ENCODE data around the gene VPS11. TPM values are rescaled to one million over a fixed set of nuclear protein-coding genes. Genes with fewer than 3 reads are reported as not detected.
A peak's percentile ranks its signal among the peaks of the same experiment; 100 is the strongest.
"Not testable (repeated sequence)": the region's sequence is repeated elsewhere in the genome, so short reads cannot be mapped to it uniquely, and the experiment has no call there.

VPS11 gene
- total and polyA plus RNA-seq, 2 experiments from 2014 or later, result 22.1 to 22.3 TPM

- Histone ChIP-seq H3K36me3 (no peaks in the 10 kb centered on the region), H3K4me3 (peak within 1 kb of the TSS; percentile 61), H3K4me1 (ENCODE audit: low read depth) (peaks cover 17% of the 10 kb centered on the region), H3K27ac (no peak within 1 kb of the TSS), H3K27me3 (no peaks in the 10 kb centered on the region), H3K9me3 (ENCODE audit: low read depth) (no peaks in the 10 kb centered on the region)
- peak; percentile 91 for TF ChIP-seq CTCF (IDR thresholded peaks at IDR 0.05; ENCODE audit: low read depth, low read length)
- DNase-seq (ENCODE audit: low read depth in 1 of 2, low spot score in 1 of 2), result peak; percentile 98 to 99
These were observed 37.1 kb upstream of the VPS11 start, which contains the start of gene SLC37A4 for GRCh38 chr11:119030329-119031047. Gene SLC37A4, minus strand, starts transcription at chr11:119030877.

GRCh38 chr11:119031912-119032280, 35.7 kb upstream of the VPS11 start:
- Histone ChIP-seq H3K27me3 (no peaks in the 10 kb centered on the region), H3K4me3 (no peak overlapping the region), H3K27ac (no peak overlapping the region), H3K36me3 (no peaks in the 10 kb centered on the region), H3K9me3 (ENCODE audit: low read depth) (no peaks in the 10 kb centered on the region), H3K4me1 (ENCODE audit: low read depth) (peaks cover 17% of the 10 kb centered on the region)
- TF ChIP-seq CTCF (IDR thresholded peaks at IDR 0.05; ENCODE audit: low read depth, low read length), result no peak
- DNase-seq (ENCODE audit: low read depth in 1 of 2, low spot score in 1 of 2), result no peak

GRCh38 chr11:119033421-119033820, 34.2 kb upstream of the VPS11 start:
- DNase-seq (ENCODE audit: low read depth in 1 of 2, low spot score in 1 of 2); H3K4me3 ChIP-seq: not testable (repeated sequence)
- peaks cover 15% of the 10 kb centered on the region for H3K4me1 ChIP-seq (ENCODE audit: low read depth)

GRCh38 chr11:119034813-119035212, 32.8 kb upstream of the VPS11 start:
- no peaks in the 10 kb centered on the region for H3K9me3 ChIP-seq (ENCODE audit: low read depth)
- peaks cover 3% of the 10 kb centered on the region for H3K4me1 ChIP-seq (ENCODE audit: low read depth)
- no peak overlapping the region for H3K27ac ChIP-seq
- H3K4me3 ChIP-seq, result no peak overlapping the region
- H3K27me3 ChIP-seq, result no peaks in the 10 kb centered on the region
- no peak for DNase-seq (ENCODE audit: low read depth in 1 of 2, low spot score in 1 of 2)
- no peaks in the 10 kb centered on the region for H3K36me3 ChIP-seq
- no peak for TF ChIP-seq CTCF (IDR thresholded peaks at IDR 0.05; ENCODE audit: low read depth, low read length)

More at GRCh38 chr11:119033421-119033820, 34.2 kb upstream of the VPS11 start:
- H3K36me3 ChIP-seq; H3K27me3 ChIP-seq; H3K27ac ChIP-seq; H3K9me3 ChIP-seq (ENCODE audit: low read depth): not testable (repeated sequence)

GRCh38 chr11:119038884-119039283, 28.7 kb upstream of the VPS11 start:
- Histone ChIP-seq H3K4me3 (no peak overlapping the region), H3K9me3 (ENCODE audit: low read depth) (no peaks in the 10 kb centered on the region), H3K4me1 (ENCODE audit: low read depth) (no peaks in the 10 kb centered on the region), H3K36me3 (no peaks in the 10 kb centered on the region), H3K27ac (no peak overlapping the region), H3K27me3 (no peaks in the 10 kb centered on the region)
- no peak for DNase-seq (ENCODE audit: low read depth in 1 of 2, low spot score in 1 of 2)
- TF ChIP-seq CTCF (IDR thresholded peaks at IDR 0.05; ENCODE audit: low read depth, low read length), result no peak

GRCh38 chr11:119039471-119039870, 28.1 kb upstream of the VPS11 start:
- not testable (repeated sequence) for H3K36me3 ChIP-seq; H3K27me3 ChIP-seq; H3K27ac ChIP-seq; H3K4me1 ChIP-seq (ENCODE audit: low read depth); H3K4me3 ChIP-seq; DNase-seq (ENCODE audit: low read depth in 1 of 2, low spot score in 1 of 2); H3K9me3 ChIP-seq (ENCODE audit: low read depth)
